AG09309 (cell line): Measurements from ENCODE around the gene BCL7B.
"Not testable (repeated sequence)": the region's sequence is repeated elsewhere in the genome, so short reads cannot be mapped to it uniquely, and the experiment has no call there.

Experiments
- DNase-seq: peaks from one replicate; pipeline ENCODE4 v3.0.0-alpha.2; 2010; ENCODE audit warnings: low read depth
- H3K4me3 ChIP-seq: 2 replicates; pipeline ENCODE4 v1.5.1; 2011; ENCODE audit warnings: mild to moderate bottlenecking, low read depth, low read length, moderate library complexity; ENCODE audit not compliant: control insufficient read depth
- TF ChIP-seq, protein P1 (sequence below): IDR thresholded peaks from 2 replicates; pipeline ENCODE4 v1.5.1; 2011; ENCODE audit warnings: mild to moderate bottlenecking, low read depth, low read length, inconsistent platforms; ENCODE audit not compliant: insufficient read depth, control insufficient read depth; ENCODE audit errors: missing control alignments

Gene BCL7B

DNA sequence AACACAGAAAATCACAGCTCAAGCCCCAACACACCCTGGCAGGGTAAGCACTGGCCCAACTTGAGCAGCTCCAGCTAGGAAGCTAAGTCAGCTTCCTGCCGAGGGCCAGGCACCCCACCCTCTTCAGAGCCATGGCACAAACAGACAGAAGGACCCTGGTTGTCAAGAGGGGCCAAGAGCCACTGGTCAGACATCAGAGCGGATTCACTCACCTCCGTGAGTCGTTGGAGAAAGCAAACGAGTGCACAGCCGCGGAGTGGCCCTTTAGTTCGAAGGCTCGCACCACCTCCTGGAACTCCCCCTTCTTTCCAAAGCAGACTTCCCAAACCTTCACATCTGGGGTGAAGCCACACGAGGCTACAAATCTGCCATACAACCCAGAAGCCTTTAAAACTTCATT, 13.5 kb upstream of the BCL7B start:
- H3K4me3 ChIP-seq = no peak overlapping the region
- TF ChIP-seq, protein P1, sequence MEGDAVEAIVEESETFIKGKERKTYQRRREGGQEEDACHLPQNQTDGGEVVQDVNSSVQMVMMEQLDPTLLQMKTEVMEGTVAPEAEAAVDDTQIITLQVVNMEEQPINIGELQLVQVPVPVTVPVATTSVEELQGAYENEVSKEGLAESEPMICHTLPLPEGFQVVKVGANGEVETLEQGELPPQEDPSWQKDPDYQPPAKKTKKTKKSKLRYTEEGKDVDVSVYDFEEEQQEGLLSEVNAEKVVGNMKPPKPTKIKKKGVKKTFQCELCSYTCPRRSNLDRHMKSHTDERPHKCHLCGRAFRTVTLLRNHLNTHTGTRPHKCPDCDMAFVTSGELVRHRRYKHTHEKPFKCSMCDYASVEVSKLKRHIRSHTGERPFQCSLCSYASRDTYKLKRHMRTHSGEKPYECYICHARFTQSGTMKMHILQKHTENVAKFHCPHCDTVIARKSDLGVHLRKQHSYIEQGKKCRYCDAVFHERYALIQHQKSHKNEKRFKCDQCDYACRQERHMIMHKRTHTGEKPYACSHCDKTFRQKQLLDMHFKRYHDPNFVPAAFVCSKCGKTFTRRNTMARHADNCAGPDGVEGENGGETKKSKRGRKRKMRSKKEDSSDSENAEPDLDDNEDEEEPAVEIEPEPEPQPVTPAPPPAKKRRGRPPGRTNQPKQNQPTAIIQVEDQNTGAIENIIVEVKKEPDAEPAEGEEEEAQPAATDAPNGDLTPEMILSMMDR = no peak
- DNase-seq = no peak

DNA sequence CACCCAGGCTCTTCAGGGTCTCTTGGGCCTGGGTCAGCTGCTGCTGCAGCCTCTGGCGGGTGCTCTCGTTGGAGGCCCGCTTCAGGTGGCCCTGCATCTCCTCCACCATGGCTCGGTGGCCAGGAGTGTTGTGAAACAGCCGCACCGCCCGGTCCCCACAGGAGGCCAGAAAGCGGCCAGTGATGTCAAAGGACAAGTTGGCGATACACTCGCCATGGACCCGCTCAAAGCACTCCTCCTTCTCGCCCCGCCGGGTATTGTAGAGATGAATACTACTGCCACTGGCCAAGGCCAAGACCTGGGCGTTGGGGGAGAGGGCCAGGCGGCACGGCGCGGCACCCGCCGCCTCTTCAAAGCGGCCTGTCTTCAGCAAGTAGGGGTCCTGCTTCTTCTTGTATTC, 13.0 kb upstream of the BCL7B start:
- TF ChIP-seq, protein P1 = no peak

DNA sequence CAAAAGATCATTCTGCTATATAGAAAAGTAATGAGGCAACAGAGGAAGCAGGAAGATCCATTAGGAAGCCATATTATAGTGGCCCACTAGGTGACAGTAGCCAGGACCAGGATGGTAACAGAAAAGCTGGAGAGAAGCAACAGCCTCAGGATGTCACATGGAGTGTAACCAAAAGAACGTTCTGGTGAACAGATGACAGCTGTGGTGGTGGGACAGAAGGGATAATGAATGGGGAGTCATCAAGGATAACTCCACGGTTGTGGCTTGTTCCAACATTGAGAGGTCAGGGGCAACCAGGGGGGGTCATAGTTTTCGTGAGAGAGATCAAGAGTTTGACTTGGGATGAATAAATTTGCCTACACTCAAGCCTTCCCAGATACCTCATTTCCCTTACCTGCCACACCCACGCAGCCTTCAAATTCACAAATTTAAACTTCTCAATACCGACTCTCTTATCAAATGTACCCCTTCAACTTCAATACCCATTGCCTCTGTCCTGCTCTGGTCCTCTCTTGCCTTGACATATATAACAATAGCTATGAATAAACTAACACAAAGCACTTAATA, 11.6 kb upstream of the BCL7B start:
- DNase-seq = no peak
- H3K4me3 ChIP-seq = no peak overlapping the region

More for the DNA sequence above, 13.0 kb upstream of the BCL7B start:
- no peak for DNase-seq
- H3K4me3 ChIP-seq = no peak overlapping the region

DNA sequence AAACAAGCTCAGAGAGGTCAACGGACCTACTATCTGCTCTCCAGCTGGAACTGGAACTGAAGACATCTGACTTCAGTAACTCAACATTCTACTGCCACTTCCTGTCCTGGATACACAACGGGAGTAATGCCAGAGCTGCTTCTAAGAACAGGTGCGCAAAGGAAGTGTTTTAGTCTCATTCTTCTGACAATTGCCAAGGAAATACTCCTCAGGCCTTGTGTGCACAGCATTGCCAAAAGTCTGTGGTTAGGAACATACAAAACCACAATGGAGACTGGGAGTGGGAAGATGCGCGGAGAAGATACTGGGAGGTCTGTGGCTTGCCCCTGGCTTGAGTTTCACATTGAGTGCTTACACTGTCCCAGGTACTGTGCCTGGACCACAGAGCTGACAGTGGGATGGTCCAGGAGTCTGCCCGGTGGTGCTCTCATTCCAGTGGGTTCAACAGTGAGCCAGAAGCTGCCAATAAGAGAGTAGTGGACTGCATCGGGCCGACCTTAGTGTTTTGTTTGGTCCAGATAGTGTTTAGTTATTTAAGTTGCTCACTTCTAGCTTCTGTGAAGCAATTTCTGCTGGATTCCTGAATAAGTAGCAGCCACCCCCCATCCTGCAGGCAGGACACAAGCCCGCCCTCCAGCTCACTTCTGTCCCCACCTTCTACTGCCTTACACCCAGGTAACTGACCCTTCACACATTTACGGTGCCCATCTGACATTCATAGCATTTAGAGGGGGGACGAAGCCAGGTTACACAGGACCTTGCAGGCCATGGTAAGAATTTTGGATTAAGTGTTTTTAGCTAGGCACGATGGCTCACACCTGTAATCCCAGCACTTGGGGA, 10.6 kb upstream of the BCL7B start:
- DNase-seq = no peak
- TF ChIP-seq, protein P1 = no peak
- H3K4me3 ChIP-seq = no peak overlapping the region

More for the DNA sequence above, 11.6 kb upstream of the BCL7B start:
- TF ChIP-seq, protein P1 = no peak

DNA sequence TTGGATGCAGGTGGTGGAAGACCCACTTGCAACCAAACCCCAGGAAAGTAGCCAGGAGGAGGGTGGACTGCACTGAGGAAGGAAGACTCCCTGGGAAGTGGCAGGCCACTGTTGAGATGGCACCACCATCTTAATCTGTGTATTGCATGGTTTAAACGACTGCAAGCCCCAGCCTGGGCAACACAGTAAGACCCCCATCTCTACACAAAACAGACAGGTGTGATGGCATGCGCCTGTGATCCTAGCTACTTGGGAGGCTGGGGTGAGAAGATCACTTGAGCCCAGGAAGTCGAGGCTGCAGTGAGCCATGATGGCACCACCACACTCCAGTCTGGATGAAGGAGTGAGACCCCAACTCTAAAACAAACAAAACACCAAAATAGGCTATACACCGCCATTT, 9.7 kb upstream of the BCL7B start:
- no peak overlapping the region for H3K4me3 ChIP-seq
- TF ChIP-seq, protein P1 = no peak
- DNase-seq = no peak

DNA sequence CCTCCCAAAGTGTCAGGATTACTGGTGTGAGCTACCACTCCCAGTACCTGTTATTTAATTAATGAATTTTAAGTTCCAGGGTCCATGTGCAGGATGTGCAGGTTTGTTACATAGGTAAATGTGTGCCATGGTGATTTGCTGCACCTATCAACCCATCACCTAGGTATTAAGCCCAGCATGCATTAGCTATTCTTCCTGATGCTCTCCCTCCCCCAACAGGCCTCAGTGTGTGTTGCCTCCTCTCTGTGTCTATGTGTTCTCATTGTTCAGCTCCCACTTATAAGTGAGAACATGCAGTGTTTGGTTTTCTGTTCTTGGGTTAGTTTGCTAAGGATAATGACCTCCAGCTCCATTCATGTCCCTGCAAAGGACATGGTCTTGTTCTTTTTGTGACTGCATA, 8.9 kb upstream of the BCL7B start:
- not testable (repeated sequence) for H3K4me3 ChIP-seq, DNase-seq

DNA sequence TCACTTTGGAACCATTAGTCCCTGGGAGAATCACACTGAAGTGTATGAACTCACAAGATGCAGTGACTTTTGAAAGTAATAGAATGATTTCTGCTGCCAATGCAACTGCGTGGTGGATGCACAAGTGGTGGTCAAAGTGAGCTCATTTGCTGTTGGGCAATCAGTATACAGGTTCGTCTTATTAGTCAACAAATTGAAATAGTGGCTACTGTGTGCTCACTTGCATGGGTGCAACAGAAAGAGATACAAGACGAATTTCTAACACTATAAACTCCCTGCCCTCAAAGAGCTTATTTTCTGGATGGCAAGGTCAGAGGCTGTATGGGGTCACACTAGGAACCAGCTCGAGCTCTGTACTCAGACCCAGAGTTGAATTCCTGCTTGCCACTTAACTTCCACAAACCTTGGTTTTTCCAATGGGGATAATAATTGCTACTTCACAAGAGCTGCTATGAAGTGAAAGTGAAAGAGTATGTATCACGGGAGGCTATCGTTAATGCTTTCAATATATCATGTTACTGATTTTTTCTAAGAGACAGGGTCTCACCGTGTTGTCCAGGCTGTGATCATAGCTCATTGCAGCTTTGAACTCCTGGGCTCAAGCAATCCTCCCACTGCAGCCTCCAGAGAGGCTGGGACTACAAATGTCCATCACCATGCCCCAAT, 8.3 kb upstream of the BCL7B start:
- no peak for DNase-seq
- TF ChIP-seq, protein P1 = no peak
- no peak overlapping the region for H3K4me3 ChIP-seq
